HepG2 (cell line): Measurements from ENCODE around the gene BROX. TPM values are rescaled to one million over a fixed set of nuclear protein-coding genes. Genes with fewer than 3 reads are reported as not detected.

Experiments
- ATAC-seq: fragments of 200-7000 bp; cut with Tn5 transposase; 3 replicates; pipeline ENCODE4 v1.9.1; 2020; ENCODE audit warnings: mild to moderate bottlenecking, moderate library complexity
- BruUV-seq: library from RNA; stranded (reverse); fragments of 400-500 nt; replicated peaks from 2 replicates; lab custom pipeline; 2021; lab: Mats Ljungman, UMichigan
- CTCF ChIA-PET: fragments of 300-600 bp; formaldehyde crosslinking; extraction: SDS; loops from one replicate; lab custom pipeline; 2021; ENCODE audit warnings: low total read pairs, inconsistent platforms, low intra/inter-chr PET ratio; lab: Yijun Ruan, JAX
- POLR2A ChIA-PET: fragments of 350-600 bp; sonication (Branson Sonifier 250); formaldehyde crosslinking; loops from one replicate; lab custom pipeline; 2020; ENCODE audit warnings: antibody characterized with exemption, inconsistent platforms; lab: Yijun Ruan, JAX
- DNase-seq: peaks from one replicate; pipeline ENCODE4 v3.0.0-alpha.2; 2015; ENCODE audit warnings: low spot score
- FAIRE-seq: peaks from 3 replicates; lab custom pipeline; 2011; peaks lifted over from hg19 to GRCh38; lab: Jason Lieb, UNC
- H2AFZ ChIP-seq: one replicate; pipeline ENCODE4 v1.6.1; 2011; ENCODE audit warnings: low read length, inconsistent platforms
- H3K27ac ChIP-seq: fragments of 300-600 bp; 3 replicates; pipeline ENCODE4 v1.8.0; 2011; ENCODE audit warnings: mixed run types, mild to moderate bottlenecking, mixed read lengths, low read length, inconsistent platforms; ENCODE audit not compliant: insufficient read depth; ENCODE audit errors: extremely low read length
- H3K27me3 ChIP-seq, 2 experiments: fragments of 200-600 bp in 1 of 2; 2 replicates in 1 of 2; 3 replicates in 1 of 2; pipeline versions ENCODE4 v1.6.0 to v1.8.0; 2011; ENCODE audit warnings: low read length in 2 of 2, mild to moderate bottlenecking in 2 of 2, moderate library complexity in 2 of 2, inconsistent platforms in 1 of 2; ENCODE audit not compliant: insufficient read depth in 2 of 2, control insufficient read depth in 1 of 2
- H3K36me3 ChIP-seq, 2 experiments: fragments of 200-600 bp in 1 of 2; replicated peaks in 1 of 2; 2 replicates in 1 of 2; 3 replicates in 1 of 2; pipeline versions ENCODE4 v1.5.1 to v1.8.0; 2011; ENCODE audit warnings: low read length in 2 of 2, inconsistent platforms in 1 of 2; ENCODE audit not compliant: insufficient read depth in 2 of 2, control insufficient read depth in 1 of 2
- H3K4me1 ChIP-seq: 2 replicates; pipeline ENCODE4 v1.5.1; 2012; ENCODE audit warnings: low read length, inconsistent platforms; ENCODE audit not compliant: insufficient read depth
- H3K4me2 ChIP-seq: 2 replicates; pipeline ENCODE4 v1.6.0; 2011; ENCODE audit warnings: low read depth, low read length, inconsistent platforms
- H3K4me3 ChIP-seq, 3 experiments: fragments of 200-600 bp in 1 of 3; sonication (generic), shearing (Covaris generic) in 1 of 3; replicated peaks in 1 of 3; 2 replicates each; pipeline ENCODE4 v1.5.1; 2011 to 2016; ENCODE audit warnings: low read length in 3 of 3, inconsistent platforms in 2 of 3, low read depth in 2 of 3, mild to moderate bottlenecking in 2 of 3, control low read depth in 1 of 3, mixed read lengths in 1 of 3; ENCODE audit not compliant: insufficient read depth in 1 of 3
- H3K79me2 ChIP-seq: one replicate; pipeline ENCODE4 v1.6.1; 2011; ENCODE audit warnings: low read length, inconsistent platforms; ENCODE audit not compliant: insufficient read depth
- H3K9ac ChIP-seq: 2 replicates; pipeline ENCODE4 v1.6.0; 2011; ENCODE audit warnings: mild to moderate bottlenecking, low read depth, low read length, inconsistent platforms; ENCODE audit not compliant: insufficient read depth
- H3K9me3 ChIP-seq: 2 replicates; pipeline ENCODE4 v1.5.1; 2012; ENCODE audit warnings: mild to moderate bottlenecking, low read length
- H4K20me1 ChIP-seq: 2 replicates; pipeline ENCODE4 v1.6.0; 2011; ENCODE audit warnings: inconsistent platforms, mild to moderate bottlenecking, low read length, moderate library complexity; ENCODE audit not compliant: insufficient read depth
- HCFC1 ChIP-seq: fragments of 150-350 bp; IDR thresholded peaks from 2 replicates; pipeline ENCODE4 v1.6.1; 2014; ENCODE audit warnings: low read depth, low read length
- MIER2 ChIP-seq: IDR thresholded peaks from 2 replicates; pipeline ENCODE4 v1.6.1; 2016; ENCODE audit warnings: missing biosample characterization, missing genetic modification reagents
- PPARG ChIP-seq: conservative IDR thresholded peaks from 2 replicates; pipeline ENCODE4 v1.6.1; 2016; ENCODE audit warnings: missing biosample characterization, missing genetic modification reagents
- SAP130 ChIP-seq: IDR thresholded peaks from 2 replicates; pipeline ENCODE4 v1.6.1; 2016; ENCODE audit warnings: low read depth
- ZNF446 ChIP-seq: sonication (generic); formaldehyde crosslinking; IDR thresholded peaks from 2 replicates; pipeline ENCODE4 v1.5.0; 2020; ENCODE audit warnings: mild to moderate bottlenecking, missing genetic modification reagents
- WGBS: methylation state at CpG from one replicate; pipeline ENCODE4 v1.1.6; 2017; ENCODE audit warnings: low lambda C conversion rate; 5-methylcytosine and 5-hydroxymethylcytosine counted together
- in situ Hi-C: cut with HindIII; loops from 2 replicates; pipeline ENCODE4 v1.10.0; 2017; ENCODE audit warnings: low pct_unique_long_range_greater_than_20kb; ENCODE audit not compliant: extremely low pct_ligation_motif_present
- intact Hi-C: fragments of 100-400 bp; cut with micrococcal nuclease; formaldehyde crosslinking; loops from one replicate; pipeline ENCODE4 v1.10.0; 2022; ENCODE audit not compliant: unreplicated experiment
- polyA plus RNA-seq, 8 experiments: library from polyadenylated mRNA; depleted of rRNA in 3 of 8; stranded (reverse) in 7 of 8; unstranded in 1 of 8; fragments of >200 nt; fragmentation: Illumina TruSeq in 4 of 8; extraction: Trizol in 4 of 8; gene quantifications; 2 replicates each; pipeline versions ENCODE4 v1.2.1 to v1.2.3, GENCODE V29; 2011 to 2016; ENCODE audit warnings: low read depth in 4 of 8, missing spikeins in 1 of 8, mixed read lengths in 1 of 8; ENCODE audit not compliant: insufficient read depth in 1 of 8
- total RNA-seq, 5 experiments: library from RNA; depleted of rRNA; stranded (reverse); fragments of >200 nt; fragmentation: Illumina TruSeq; extraction: Trizol; gene quantifications; 2 replicates each; pipeline ENCODE4 v1.2.3, GENCODE V29; 2016; ENCODE audit warnings: low read depth in 1 of 5
- TF ChIP-seq, protein P1 (sequence below): sonication (generic); formaldehyde crosslinking; IDR thresholded peaks from 2 replicates; pipeline ENCODE4 v1.5.1; 2020; ENCODE audit warnings: mild to moderate bottlenecking, moderate library complexity, missing genetic modification reagents
- TF ChIP-seq, protein P2 (sequence below): sonication (generic); formaldehyde crosslinking; conservative IDR thresholded peaks from 2 replicates; pipeline ENCODE4 v1.8.0; 2022; ENCODE audit warnings: mild to moderate bottlenecking, moderate library complexity, missing genetic modification reagents
- TF ChIP-seq, protein P3 (sequence below): sonication (generic); formaldehyde crosslinking; IDR thresholded peaks from 2 replicates; pipeline ENCODE4 v1.8.0; 2022; ENCODE audit warnings: missing genetic modification reagents, mild to moderate bottlenecking, borderline replicate concordance
- TF ChIP-seq, protein P4 (sequence below): sonication (generic); formaldehyde crosslinking; IDR thresholded peaks from 2 replicates; pipeline ENCODE4 v1.4.0; 2020; ENCODE audit warnings: mild to moderate bottlenecking, missing genetic modification reagents

The BROX gene
- total and polyA plus RNA-seq, 2 of the 13 experiments (the other 11 are each of a cell fraction or from before 2014, with no cell fraction given): 4.4 to 33.2 TPM

GRCh38 chr1:222709700-222710153 is 2.6 kb upstream of the BROX start (continued):
- TF ChIP-seq, protein P1, sequence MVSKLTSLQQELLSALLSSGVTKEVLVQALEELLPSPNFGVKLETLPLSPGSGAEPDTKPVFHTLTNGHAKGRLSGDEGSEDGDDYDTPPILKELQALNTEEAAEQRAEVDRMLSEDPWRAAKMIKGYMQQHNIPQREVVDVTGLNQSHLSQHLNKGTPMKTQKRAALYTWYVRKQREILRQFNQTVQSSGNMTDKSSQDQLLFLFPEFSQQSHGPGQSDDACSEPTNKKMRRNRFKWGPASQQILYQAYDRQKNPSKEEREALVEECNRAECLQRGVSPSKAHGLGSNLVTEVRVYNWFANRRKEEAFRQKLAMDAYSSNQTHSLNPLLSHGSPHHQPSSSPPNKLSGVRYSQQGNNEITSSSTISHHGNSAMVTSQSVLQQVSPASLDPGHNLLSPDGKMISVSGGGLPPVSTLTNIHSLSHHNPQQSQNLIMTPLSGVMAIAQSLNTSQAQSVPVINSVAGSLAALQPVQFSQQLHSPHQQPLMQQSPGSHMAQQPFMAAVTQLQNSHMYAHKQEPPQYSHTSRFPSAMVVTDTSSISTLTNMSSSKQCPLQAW: no peak
- TF ChIP-seq PPARG: no peak
- TF ChIP-seq HCFC1: no peak
- TF ChIP-seq MIER2 (CRISPR knock-in tag): no peak

GRCh38 chr1:222711319-222712252 is 778 bp upstream of the BROX start:
- in situ Hi-C loops (loop anchor here (10.0 kb wide), 1 partner anchor 247 kb away; no protein-coding TSS in a partner anchor), intact Hi-C loops (loop anchor here (2.0 kb wide), 1 partner anchor 67 kb away; no protein-coding TSS in a partner anchor)
- peak; percentile 23 for DNase-seq
- H3K27me3 ChIP-seq: no peaks in the 10 kb centered on the region; a peak in 2 of 5 replicates
- FAIRE-seq: no peak
- H3K9ac ChIP-seq: peak overlapping the region; percentile 76
- H3K9me3 ChIP-seq: no peaks in the 10 kb centered on the region
- peak overlapping the region; percentile 73 for H3K4me2 ChIP-seq
- H3K4me1 ChIP-seq: peaks cover 27% of the 10 kb centered on the region
- H4K20me1 ChIP-seq: no peaks in the 10 kb centered on the region
- TSS peak; percentile 66 for BruUV-seq
- under 1% methylated on average over 24 of the region's 42 CpGs for WGBS
- ChIA-PET POLR2A (interaction anchor here (1.8 kb wide), 1 partner anchor 68 kb away, joined by 20 read pairs; no protein-coding TSS in a partner anchor), CTCF (no interaction called here)
- H3K79me2 ChIP-seq: peaks cover 41% of the 10 kb centered on the region
- ATAC-seq: peak; percentile 60
- peaks cover 3 to 5% of the 10 kb centered on the region in 2 experiments; a peak in 4 of 5 replicates for H3K36me3 ChIP-seq
- peak overlapping the region; percentile 7 for H2AFZ ChIP-seq
- H3K27ac ChIP-seq: peak overlapping the region; percentile 78
- H3K4me3 ChIP-seq: peak overlapping the region; percentile 66 to 99 (median 99)
- TF ChIP-seq, protein P2, sequence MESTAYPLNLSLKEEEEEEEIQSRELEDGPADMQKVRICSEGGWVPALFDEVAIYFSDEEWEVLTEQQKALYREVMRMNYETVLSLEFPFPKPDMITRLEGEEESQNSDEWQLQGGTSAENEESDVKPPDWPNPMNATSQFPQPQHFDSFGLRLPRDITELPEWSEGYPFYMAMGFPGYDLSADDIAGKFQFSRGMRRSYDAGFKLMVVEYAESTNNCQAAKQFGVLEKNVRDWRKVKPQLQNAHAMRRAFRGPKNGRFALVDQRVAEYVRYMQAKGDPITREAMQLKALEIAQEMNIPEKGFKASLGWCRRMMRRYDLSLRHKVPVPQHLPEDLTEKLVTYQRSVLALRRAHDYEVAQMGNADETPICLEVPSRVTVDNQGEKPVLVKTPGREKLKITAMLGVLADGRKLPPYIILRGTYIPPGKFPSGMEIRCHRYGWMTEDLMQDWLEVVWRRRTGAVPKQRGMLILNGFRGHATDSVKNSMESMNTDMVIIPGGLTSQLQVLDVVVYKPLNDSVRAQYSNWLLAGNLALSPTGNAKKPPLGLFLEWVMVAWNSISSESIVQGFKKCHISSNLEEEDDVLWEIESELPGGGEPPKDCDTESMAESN (CRISPR knock-in tag): peak; percentile 68
- TF ChIP-seq, protein P1: peak; percentile 53; the same call in 1 of the 2 replicates
- TF ChIP-seq ZNF446 (CRISPR knock-in tag): peak; percentile 52; the same call in 1 of the 2 replicates
- TF ChIP-seq, protein P3, sequence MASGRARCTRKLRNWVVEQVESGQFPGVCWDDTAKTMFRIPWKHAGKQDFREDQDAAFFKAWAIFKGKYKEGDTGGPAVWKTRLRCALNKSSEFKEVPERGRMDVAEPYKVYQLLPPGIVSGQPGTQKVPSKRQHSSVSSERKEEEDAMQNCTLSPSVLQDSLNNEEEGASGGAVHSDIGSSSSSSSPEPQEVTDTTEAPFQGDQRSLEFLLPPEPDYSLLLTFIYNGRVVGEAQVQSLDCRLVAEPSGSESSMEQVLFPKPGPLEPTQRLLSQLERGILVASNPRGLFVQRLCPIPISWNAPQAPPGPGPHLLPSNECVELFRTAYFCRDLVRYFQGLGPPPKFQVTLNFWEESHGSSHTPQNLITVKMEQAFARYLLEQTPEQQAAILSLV (CRISPR knock-in tag): peak; percentile 41; the same call in 1 of the 2 replicates
- TF ChIP-seq, protein P4, sequence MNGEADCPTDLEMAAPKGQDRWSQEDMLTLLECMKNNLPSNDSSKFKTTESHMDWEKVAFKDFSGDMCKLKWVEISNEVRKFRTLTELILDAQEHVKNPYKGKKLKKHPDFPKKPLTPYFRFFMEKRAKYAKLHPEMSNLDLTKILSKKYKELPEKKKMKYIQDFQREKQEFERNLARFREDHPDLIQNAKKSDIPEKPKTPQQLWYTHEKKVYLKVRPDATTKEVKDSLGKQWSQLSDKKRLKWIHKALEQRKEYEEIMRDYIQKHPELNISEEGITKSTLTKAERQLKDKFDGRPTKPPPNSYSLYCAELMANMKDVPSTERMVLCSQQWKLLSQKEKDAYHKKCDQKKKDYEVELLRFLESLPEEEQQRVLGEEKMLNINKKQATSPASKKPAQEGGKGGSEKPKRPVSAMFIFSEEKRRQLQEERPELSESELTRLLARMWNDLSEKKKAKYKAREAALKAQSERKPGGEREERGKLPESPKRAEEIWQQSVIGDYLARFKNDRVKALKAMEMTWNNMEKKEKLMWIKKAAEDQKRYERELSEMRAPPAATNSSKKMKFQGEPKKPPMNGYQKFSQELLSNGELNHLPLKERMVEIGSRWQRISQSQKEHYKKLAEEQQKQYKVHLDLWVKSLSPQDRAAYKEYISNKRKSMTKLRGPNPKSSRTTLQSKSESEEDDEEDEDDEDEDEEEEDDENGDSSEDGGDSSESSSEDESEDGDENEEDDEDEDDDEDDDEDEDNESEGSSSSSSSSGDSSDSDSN (CRISPR knock-in tag): peak; percentile 68; the same call in 1 of the 2 replicates
- TF ChIP-seq SAP130 (CRISPR knock-in tag): peak; percentile 49; the same call in 1 of the 2 replicates
